Spleen (tissue), 7 donors: Measurements from ENCODE around the gene ACKR2.

Source experiments
- CTCF ChIP-seq, 11 experiments: fragments of 200-600 bp in 7 of 11; fragments of 450-650 bp in 4 of 11; sonication (generic) in 4 of 11; IDR thresholded peaks in 8 of 11; conservative IDR thresholded peaks in 3 of 11; 1 replicate in 7 of 11; 2 replicates in 4 of 11; pipeline versions ENCODE4 v1.4.0 to v1.8.0; 2016 to 2021; ENCODE audit warnings: antibody characterized with exemption in 11 of 11, inconsistent platforms in 4 of 11, mild to moderate bottlenecking in 1 of 11
- POLR2A ChIP-seq, 3 donors: fragments of 450-650 bp; IDR thresholded peaks; one replicate each; pipeline ENCODE4 v1.5.1; 2017; ENCODE audit warnings: antibody characterized with exemption in 3 of 3, mild to moderate bottlenecking in 1 of 3
- POLR2AphosphoS5 ChIP-seq, 3 donors: sonication (generic); formaldehyde crosslinking; IDR thresholded peaks; one replicate each; pipeline ENCODE4 v1.5.1; 2017; ENCODE audit warnings: antibody characterized with exemption in 3 of 3
- donor health status: DM: no; HTN: no; CAD: no; lungs with moderate emphysema.
- donor health status: DM: no; HTN: no; CAD: no.
- donor health status: DM: no; HTN: no; CAD: no.

GRCh38 chr3:42829628-42830436 lies 20.6 kb downstream of the ACKR2 start:
- no peak for TF ChIP-seq CTCF (IDR thresholded peaks at IDR 0.05 in 8 of 11, conservative IDR thresholded peaks at IDR 0.05 in 3 of 11)
- TF ChIP-seq POLR2A (IDR thresholded peaks at IDR 0.05), result no peak
- no peak for TF ChIP-seq POLR2AphosphoS5 (IDR thresholded peaks at IDR 0.05)
